K562 treated with DMSO at 1 percent for 24 hours (cell line): ENCODE results near the gene INO80D. TPM values are rescaled to one million over a fixed set of nuclear protein-coding genes. Genes with fewer than 3 reads are reported as not detected.

Source experiments
- total RNA-seq: library from RNA; unstranded; fragments of 300-600 nt; gene quantifications from 2 replicates; pipeline ENCODE4 v1.2.3, GENCODE V29; 2022; ENCODE audit warnings: low read depth; ENCODE audit not compliant: insufficient read depth

INO80D gene, protein sequence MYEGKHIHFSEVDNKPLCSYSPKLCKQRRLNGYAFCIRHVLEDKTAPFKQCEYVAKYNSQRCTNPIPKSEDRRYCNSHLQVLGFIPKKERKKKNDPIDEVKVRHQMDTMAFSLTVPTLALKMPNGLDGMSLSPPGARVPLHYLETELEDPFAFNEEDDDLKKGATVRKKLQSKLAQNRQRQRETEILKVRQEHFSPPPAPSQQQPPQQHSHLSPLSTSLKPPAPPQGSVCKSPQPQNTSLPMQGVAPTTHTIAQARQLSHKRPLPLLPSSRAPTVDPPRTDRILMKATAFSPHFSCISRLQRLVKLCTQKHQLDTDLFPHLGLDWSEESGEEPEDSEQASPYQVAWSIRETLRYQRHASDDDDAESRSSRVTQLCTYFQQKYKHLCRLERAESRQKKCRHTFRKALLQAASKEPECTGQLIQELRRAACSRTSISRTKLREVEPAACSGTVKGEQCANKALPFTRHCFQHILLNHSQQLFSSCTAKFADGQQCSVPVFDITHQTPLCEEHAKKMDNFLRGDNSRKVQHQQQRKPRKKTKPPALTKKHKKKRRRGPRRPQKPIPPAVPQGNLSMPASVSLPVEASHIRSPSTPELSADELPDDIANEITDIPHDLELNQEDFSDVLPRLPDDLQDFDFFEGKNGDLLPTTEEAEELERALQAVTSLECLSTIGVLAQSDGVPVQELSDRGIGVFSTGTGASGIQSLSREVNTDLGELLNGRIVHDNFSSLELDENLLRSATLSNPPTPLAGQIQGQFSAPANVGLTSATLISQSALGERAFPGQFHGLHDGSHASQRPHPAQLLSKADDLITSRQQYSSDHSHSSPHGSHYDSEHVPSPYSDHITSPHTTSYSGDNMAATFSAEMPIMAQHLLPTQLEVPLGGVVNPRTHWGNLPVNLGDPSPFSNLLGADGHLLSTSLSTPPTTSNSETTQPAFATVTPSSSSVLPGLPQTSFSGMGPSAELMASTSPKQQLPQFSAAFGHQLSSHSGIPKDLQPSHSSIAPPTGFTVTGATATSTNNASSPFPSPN
- total RNA-seq: 1.1 and 1.8 TPM in 2 replicates

DNA sequence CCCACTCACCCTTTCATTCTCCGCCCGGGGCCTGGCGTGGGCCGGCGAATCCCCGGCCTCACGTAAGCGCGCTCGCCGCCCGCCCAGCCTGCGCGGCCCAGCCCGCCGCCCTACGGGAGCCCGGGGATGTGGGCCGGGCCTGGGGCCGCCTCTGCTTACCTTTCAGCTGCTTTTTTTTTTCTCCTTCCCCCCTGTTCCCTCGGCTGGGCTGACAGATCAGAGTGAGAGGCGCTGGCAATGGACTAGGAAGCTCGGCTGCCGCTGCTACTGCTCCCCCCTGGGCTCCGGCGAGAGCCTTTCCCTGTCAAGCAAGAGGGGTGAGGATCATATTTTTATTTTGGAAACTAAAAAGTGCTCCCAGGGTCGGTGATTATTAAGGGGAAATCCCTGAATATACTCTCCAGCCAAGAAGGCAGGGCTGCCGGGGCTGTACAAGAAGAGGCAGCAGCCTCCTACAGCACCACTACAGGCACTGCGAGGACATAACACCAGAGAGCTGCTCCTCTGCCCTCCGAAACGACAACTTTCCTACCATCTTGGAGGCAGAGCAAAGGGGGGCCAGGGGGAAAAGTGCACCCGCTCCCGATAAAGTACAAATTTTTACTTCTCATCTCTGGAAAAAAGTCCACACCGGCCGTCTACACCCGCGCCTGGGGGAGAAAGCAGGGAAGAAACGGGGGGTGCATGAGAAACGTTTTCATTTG is at the start of gene INO80D:
Gene INO80D, minus strand, starts transcription at position 433 of the 704 bp plus-strand sequence. CDS start 23,158 bp downstream, outside the sequence.

Other genes with a start within 250 kb of the INO80D start
- gene NDUFS1, start 73.3 kb upstream of the INO80D start, total RNA-seq: 31.8 and 35.4 TPM in 2 replicates
- 600 and 650 TPM in 2 replicates for gene EEF1B2, start 73.7 kb upstream of the INO80D start, total RNA-seq
- gene ZDBF2, start 188.5 kb upstream of the INO80D start, total RNA-seq: 0.06 and 0.31 TPM in 2 replicates